ENCODE data around the gene ATRN. TPM values are rescaled to one million over a fixed set of nuclear protein-coding genes. Genes with fewer than 3 reads are reported as not detected.
"Not testable (repeated sequence)": the region's sequence is repeated elsewhere in the genome, so short reads cannot be mapped to it uniquely, and the experiment has no call there.

ATRN gene
- total RNA-seq, 6 experiments from 2014 or later, result 46.9 to 82.1 (median 59.1) TPM

GRCh38 chr20:3471397-3472021, 691 bp downstream of the ATRN start:
- ATAC-seq, result peak in 3 of 4 donors; percentile 3 to 34 (median 28)
- intact Hi-C loops (cut with DNase I), result no loop called here
- Histone ChIP-seq H3K27me3 (no peaks in the 10 kb centered on the region), H3K4me3 (peak overlapping the region; percentile 91 to 99 (median 97)), H3K27ac (peak overlapping the region; percentile 68 to 91 (median 85)), H3K4me1 (peaks cover 0 to 46% (median 22%) of the 10 kb centered on the region in 4 donors), H3K9me3 (no peaks in the 10 kb centered on the region), H3K36me3 (no peaks in the 10 kb centered on the region)
- TF ChIP-seq CTCF (IDR thresholded peaks at IDR 0.05), result no peak
- WGBS (ENCODE audit: insufficient coverage, low coverage, low lambda C conversion rate, missing lambda C conversion rate), result under 1% methylated on average over 12 of the region's 30 CpGs
- DNase-seq, result peak in 1 of 3 donors; percentile 52

- no peak for TF ChIP-seq POLR2A (IDR thresholded peaks at IDR 0.05)
- intact Hi-C loops (cut with DNase I), result no loop called here
- Histone ChIP-seq H3K36me3 (no peaks in the 10 kb centered on the region), H3K27me3 (no peaks in the 10 kb centered on the region), H3K4me1 (peaks cover 0 to 49% (median 22%) of the 10 kb centered on the region in 4 donors), H3K4me3 (peak overlapping the region; percentile 91 to 99 (median 97)), H3K27ac (peak overlapping the region; percentile 68 to 91 (median 85)), H3K9me3 (no peaks in the 10 kb centered on the region)
- DNase-seq (no peak), ATAC-seq (peak; percentile 25 to 56 (median 33))
- 18% methylated on average over 3 of the region's 3 CpGs for WGBS (ENCODE audit: insufficient coverage, low coverage, low lambda C conversion rate, missing lambda C conversion rate)
Measured at GRCh38 chr20:3472105-3472504, 1.3 kb downstream of the ATRN start.

- peak overlapping the region; percentile 91 to 99 (median 97) for H3K4me3 ChIP-seq
- H3K4me1 ChIP-seq, result peaks cover 0 to 57% (median 26%) of the 10 kb centered on the region in 4 donors
- no peaks in the 10 kb centered on the region for H3K36me3 ChIP-seq
- no peak for TF ChIP-seq POLR2A (IDR thresholded peaks at IDR 0.05)
- ATAC-seq (peak; percentile 49 to 56 (median 54)), DNase-seq (peak; percentile 50 to 78 (median 71))
- intact Hi-C loops (cut with DNase I), result no loop called here
- H3K27me3 ChIP-seq, result no peaks in the 10 kb centered on the region
- H3K9me3 ChIP-seq, result no peaks in the 10 kb centered on the region
- WGBS (ENCODE audit: insufficient coverage, low coverage, low lambda C conversion rate, missing lambda C conversion rate), result 37% methylated on average over 6 of the region's 6 CpGs
- H3K27ac ChIP-seq, result peak overlapping the region; percentile 68 to 91 (median 85)
Measured at GRCh38 chr20:3473324-3473723, 2.5 kb downstream of the ATRN start.

GRCh38 chr20:3473944-3474343, 3.1 kb downstream of the ATRN start:
- Histone ChIP-seq H3K27me3 (no peaks in the 10 kb centered on the region), H3K27ac (peak overlapping the region; percentile 68 to 91 (median 85)), H3K9me3 (no peaks in the 10 kb centered on the region), H3K4me1 (peaks cover 0 to 62% (median 29%) of the 10 kb centered on the region in 4 donors), H3K36me3 (no peaks in the 10 kb centered on the region), H3K4me3 (peak overlapping the region in 2 of 3 donors; percentile 97 to 99)
- ATAC-seq, result peak; percentile 20 to 56 (median 32)
- DNase-seq, result peak in 1 of 3 donors; percentile 61
- intact Hi-C loops (cut with DNase I), result no loop called here
- WGBS (ENCODE audit: insufficient coverage, low coverage, low lambda C conversion rate, missing lambda C conversion rate), result 29% methylated on average over 1 of the region's 1 CpG
- TF ChIP-seq POLR2A (IDR thresholded peaks at IDR 0.05) (no peak), CTCF (IDR thresholded peaks at IDR 0.05) (no peak)

GRCh38 chr20:3477003-3477860, 6.4 kb downstream of the ATRN start:
- ATAC-seq; H3K4me3 ChIP-seq; DNase-seq; H3K9me3 ChIP-seq; H3K36me3 ChIP-seq; intact Hi-C loops (cut with DNase I); H3K27me3 ChIP-seq: not testable (repeated sequence)
- WGBS (ENCODE audit: insufficient coverage, low coverage, low lambda C conversion rate, missing lambda C conversion rate), result 30% methylated on average over 1 of the region's 1 CpG
- Histone ChIP-seq H3K27ac (peak overlapping the region in 2 of 3 donors; percentile 37 to 60), H3K4me1 (peaks cover 0 to 69% (median 33%) of the 10 kb centered on the region in 4 donors)

Data from right lobe of liver (tissue), 6 donors.